ENCODE measurements around the gene AVPI1. TPM values are rescaled to one million over a fixed set of nuclear protein-coding genes. Genes with fewer than 3 reads are reported as not detected.
"Not testable (repeated sequence)": the region's sequence is repeated elsewhere in the genome, so short reads cannot be mapped to it uniquely, and the experiment has no call there.

The AVPI1 gene
- total and polyA plus RNA-seq, 2 donors from 2014 or later = 10.7 to 15.5 TPM

GRCh38 chr10:97640174-97640867 lies 46.7 kb downstream of the AVPI1 start, which contains the start of gene PI4K2A:
PI4K2A (plus strand) TSS chr10:97640671; CDS start chr10:97640743, 72 bp downstream.
- FAIRE-seq = peak; percentile 95
- H3K4me1 ChIP-seq (ENCODE audit: control insufficient read depth in 2 of 3, insufficient read depth in 2 of 3, low read depth in 1 of 3, low read length in 3 of 3) = peaks cover 0 to 6% (median 2%) of the 10 kb centered on the region in 3 donors
- no peaks in the 10 kb centered on the region for H3K9me3 ChIP-seq (ENCODE audit: control insufficient read depth in 2 of 3, insufficient read depth in 1 of 3, low read length in 3 of 3)
- peak within 1 kb of the TSS; percentile 55 to 74 for H3K27ac ChIP-seq (ENCODE audit: low read depth in 2 of 2, low read length in 2 of 2)
- H3K9ac ChIP-seq (ENCODE audit: low read length in 3 of 3) = peak within 1 kb of the TSS; percentile 61 to 90 (median 86)
- no peak for TF ChIP-seq CTCF (IDR thresholded peaks at IDR 0.05; ENCODE audit: borderline replicate concordance, extremely low read depth, insufficient read depth)
- peak; percentile 99 to 100 (median 99) for DNase-seq
- H3K27me3 ChIP-seq (ENCODE audit: control insufficient read depth, insufficient read depth, low read length) = no peaks in the 10 kb centered on the region
- H3K36me3 ChIP-seq (ENCODE audit: control insufficient read depth in 2 of 3, insufficient read depth in 3 of 3, low read length in 3 of 3) = peaks cover 0 to 7% (median 5%) of the 10 kb centered on the region in 3 donors
- peak within 1 kb of the TSS; percentile 71 to 83 (median 81) for H3K4me3 ChIP-seq (ENCODE audit: low read length in 3 of 3)
- intact Hi-C loops (cut with DNase I) = no loop called here

- intact Hi-C loops (cut with DNase I); DNase-seq; H3K36me3 ChIP-seq (ENCODE audit: control insufficient read depth in 2 of 3, insufficient read depth in 3 of 3, low read length in 3 of 3); H3K27me3 ChIP-seq (ENCODE audit: control insufficient read depth, insufficient read depth, low read length); H3K4me1 ChIP-seq (ENCODE audit: control insufficient read depth in 2 of 3, insufficient read depth in 2 of 3, low read depth in 1 of 3, low read length in 3 of 3); H3K27ac ChIP-seq (ENCODE audit: low read depth in 2 of 2, low read length in 2 of 2); H3K9ac ChIP-seq (ENCODE audit: low read length in 3 of 3); FAIRE-seq; H3K9me3 ChIP-seq (ENCODE audit: control insufficient read depth in 2 of 3, insufficient read depth in 1 of 3, low read length in 3 of 3); H3K4me3 ChIP-seq (ENCODE audit: low read length in 3 of 3): not testable (repeated sequence)
Observed at GRCh38 chr10:97639090-97639489, 48.0 kb downstream of the AVPI1 start.

GRCh38 chr10:97635577-97635976 lies 51.5 kb downstream of the AVPI1 start:
- TF ChIP-seq CTCF (IDR thresholded peaks at IDR 0.05; ENCODE audit: borderline replicate concordance, extremely low read depth, insufficient read depth) = no peak
- Histone ChIP-seq H3K36me3 (ENCODE audit: control insufficient read depth in 2 of 3, insufficient read depth in 3 of 3, low read length in 3 of 3) (no peaks in the 10 kb centered on the region), H3K27ac (ENCODE audit: low read depth in 2 of 2, low read length in 2 of 2) (no peak overlapping the region), H3K27me3 (ENCODE audit: control insufficient read depth, insufficient read depth, low read length) (no peaks in the 10 kb centered on the region), H3K4me1 (ENCODE audit: control insufficient read depth in 2 of 3, insufficient read depth in 2 of 3, low read depth in 1 of 3, low read length in 3 of 3) (peaks cover 0 to 7% (median 6%) of the 10 kb centered on the region in 3 donors), H3K9me3 (ENCODE audit: control insufficient read depth in 2 of 3, insufficient read depth in 1 of 3, low read length in 3 of 3) (no peaks in the 10 kb centered on the region), H3K9ac (ENCODE audit: low read length in 3 of 3) (no peak overlapping the region), H3K4me3 (ENCODE audit: low read length in 3 of 3) (no peak overlapping the region)
- FAIRE-seq = no peak
- intact Hi-C loops (cut with DNase I) = no loop called here
- DNase-seq = no peak

- DNase-seq = peak in 1 of 5 donors; percentile 9
- FAIRE-seq = no peak
Observed at GRCh38 chr10:97633921-97634320, 53.1 kb downstream of the AVPI1 start.

More at GRCh38 chr10:97633921-97634320, 53.1 kb downstream of the AVPI1 start:
- Histone ChIP-seq H3K27me3 (ENCODE audit: control insufficient read depth, insufficient read depth, low read length) (no peaks in the 10 kb centered on the region), H3K9me3 (ENCODE audit: control insufficient read depth in 2 of 3, insufficient read depth in 1 of 3, low read length in 3 of 3) (no peaks in the 10 kb centered on the region), H3K36me3 (ENCODE audit: control insufficient read depth in 2 of 3, insufficient read depth in 3 of 3, low read length in 3 of 3) (no peaks in the 10 kb centered on the region), H3K4me3 (ENCODE audit: low read length in 3 of 3) (peak overlapping the region; percentile 72 to 94 (median 90)), H3K4me1 (ENCODE audit: control insufficient read depth in 2 of 3, insufficient read depth in 2 of 3, low read depth in 1 of 3, low read length in 3 of 3) (peaks cover 0 to 7% (median 5%) of the 10 kb centered on the region in 3 donors), H3K9ac (ENCODE audit: low read length in 3 of 3) (peak overlapping the region in 2 of 3 donors; percentile 59 to 70), H3K27ac (ENCODE audit: low read depth in 2 of 2, low read length in 2 of 2) (peak overlapping the region; percentile 37 to 71)
- TF ChIP-seq CTCF (IDR thresholded peaks at IDR 0.05; ENCODE audit: borderline replicate concordance, extremely low read depth, insufficient read depth) = no peak
- intact Hi-C loops (cut with DNase I) = no loop called here

Data from kidney (tissue), 14 donors.